K562 (cell line): ENCODE data around the gene KLF5. TPM values are rescaled to one million over a fixed set of nuclear protein-coding genes. Genes with fewer than 3 reads are reported as not detected.

Experiments used
- ATAC-seq: fragments of 200-7000 bp; cut with Tn5 transposase; 3 replicates; pipeline ENCODE4 v1.9.1; 2020; ENCODE audit warnings: moderate library complexity
- BruUV-seq: library from RNA; stranded (reverse); fragments of 400-500 nt; replicated peaks from 2 replicates; lab custom pipeline; 2021; lab: Mats Ljungman, UMichigan
- CTCF ChIA-PET: fragments of 300-600 bp; formaldehyde crosslinking; extraction: SDS; loops from one replicate; lab custom pipeline; 2021; ENCODE audit warnings: low intra/inter-chr PET ratio; lab: Yijun Ruan, JAX
- POLR2A ChIA-PET: fragments of 300-600, 350-650 bp; sonication (Branson Sonifier 250); formaldehyde crosslinking; extraction: SDS; loops from one replicate; lab custom pipeline; 2021; ENCODE audit warnings: antibody characterized with exemption, inconsistent platforms; lab: Yijun Ruan, JAX
- DNase-seq, 4 experiments: peaks; one replicate each; pipeline versions ENCODE4 v3.0.0 to v3.0.0-alpha.2; 2011 to 2018; ENCODE audit warnings: low spot score in 3 of 4, mixed read lengths in 3 of 4; ENCODE audit errors: extremely low read depth in 1 of 4
- FAIRE-seq: peaks from 2 replicates; lab custom pipeline; 2011; peaks lifted over from hg19 to GRCh38; lab: Jason Lieb, UNC
- H2AFZ ChIP-seq: 2 replicates; pipeline ENCODE4 v1.6.0; 2011; ENCODE audit warnings: low read depth, low read length, control low read depth, inconsistent platforms
- H3K27ac ChIP-seq: fragments of 200-600 bp; 3 replicates; pipeline ENCODE4 v1.8.0; 2011; ENCODE audit warnings: low read depth, mild to moderate bottlenecking, control low read depth, inconsistent platforms, low read length, moderate library complexity, mixed read lengths; ENCODE audit errors: extremely low read depth
- H3K27me3 ChIP-seq, 2 experiments: fragments of 300-600 bp in 1 of 2; 2 replicates in 1 of 2; 3 replicates in 1 of 2; pipeline versions ENCODE4 v1.6.0 to v1.8.0; 2011; ENCODE audit warnings: inconsistent platforms in 2 of 2, low read length in 2 of 2, mild to moderate bottlenecking in 1 of 2, mixed read lengths in 1 of 2, moderate library complexity in 1 of 2; ENCODE audit not compliant: control insufficient read depth in 2 of 2, insufficient read depth in 2 of 2
- H3K36me3 ChIP-seq: fragments of 300-600 bp; 3 replicates; pipeline ENCODE4 v1.8.0; 2011; ENCODE audit warnings: mild to moderate bottlenecking, low read length, inconsistent platforms; ENCODE audit not compliant: control insufficient read depth, insufficient read depth
- H3K4me1 ChIP-seq, 2 experiments: fragments of 200-600 bp in 1 of 2; replicated peaks in 1 of 2; 2 replicates in 1 of 2; 3 replicates in 1 of 2; pipeline versions ENCODE4 v1.5.1 to v1.8.0; 2011; ENCODE audit warnings: inconsistent platforms in 2 of 2, low read length in 2 of 2, mild to moderate bottlenecking in 1 of 2, mixed read lengths in 1 of 2, moderate library complexity in 1 of 2; ENCODE audit not compliant: control insufficient read depth in 2 of 2, insufficient read depth in 2 of 2
- H3K4me2 ChIP-seq: 2 replicates; pipeline ENCODE4 v1.6.1; 2011; ENCODE audit warnings: low read length, control low read depth, inconsistent platforms, mixed read lengths; ENCODE audit not compliant: insufficient read depth
- H3K4me3 ChIP-seq: fragments of 200-600 bp; sonication (generic), shearing (Covaris generic); 2 replicates; pipeline ENCODE4 v1.5.1; 2016; ENCODE audit warnings: control low read depth, inconsistent platforms
- H3K79me2 ChIP-seq: fragments of 200-600 bp; 3 replicates; pipeline ENCODE4 v1.8.0; 2011; ENCODE audit warnings: low read length, inconsistent platforms; ENCODE audit not compliant: control insufficient read depth, insufficient read depth
- H3K9ac ChIP-seq, 2 experiments: 2 replicates each; pipeline versions ENCODE4 v1.6.0 to v1.6.1; 2011; ENCODE audit warnings: low read depth in 2 of 2, low read length in 2 of 2, control low read depth in 1 of 2, inconsistent platforms in 1 of 2, mild to moderate bottlenecking in 1 of 2, mixed read lengths in 1 of 2; ENCODE audit not compliant: insufficient read depth in 1 of 2
- H3K9me1 ChIP-seq: one replicate; pipeline ENCODE4 v1.6.0; 2011; ENCODE audit warnings: inconsistent platforms, mild to moderate bottlenecking, low read length, moderate library complexity; ENCODE audit not compliant: control insufficient read depth, insufficient read depth
- H3K9me3 ChIP-seq: replicated peaks from 2 replicates; pipeline ENCODE4 v1.5.1; 2011; ENCODE audit warnings: low read depth, low read length, inconsistent platforms; ENCODE audit not compliant: control insufficient read depth, insufficient read depth
- H4K20me1 ChIP-seq: replicated peaks from 2 replicates; pipeline ENCODE4 v1.6.1; 2011; ENCODE audit warnings: low read length, inconsistent platforms, mixed read lengths; ENCODE audit not compliant: control insufficient read depth, insufficient read depth
- CCNT2 ChIP-seq: IDR thresholded peaks from 2 replicates; pipeline ENCODE4 v1.6.1; 2011; ENCODE audit warnings: borderline replicate concordance, low read depth, mild to moderate bottlenecking, moderate library complexity, mixed read lengths, low read length; ENCODE audit not compliant: insufficient read length; ENCODE audit errors: extremely low read depth
- CREB3L1 ChIP-seq: fragments of 450-650 bp; IDR thresholded peaks from 2 replicates; pipeline ENCODE4 v1.6.1; 2014; ENCODE audit warnings: low read depth, mild to moderate bottlenecking, moderate library complexity, borderline replicate concordance
- DNMT1 ChIP-seq: fragments of 450-650 bp; IDR thresholded peaks from 2 replicates; pipeline ENCODE4 v1.6.1; 2016; ENCODE audit warnings: antibody characterized with exemption, mild to moderate bottlenecking
- HNRNPUL1 ChIP-seq: fragments of 200-400 bp; formaldehyde crosslinking; IDR thresholded peaks from 2 replicates; pipeline ENCODE4 v1.6.1; 2017; ENCODE audit warnings: low read length
- MTA1 ChIP-seq: fragments of 450-650 bp; IDR thresholded peaks from 2 replicates; pipeline ENCODE4 v1.6.1; 2017; ENCODE audit warnings: borderline replicate concordance
- NR1H2 ChIP-seq: sonication (generic); formaldehyde crosslinking; IDR thresholded peaks from 2 replicates; pipeline ENCODE4 v1.4.0; 2020; ENCODE audit warnings: mild to moderate bottlenecking, missing genetic modification reagents
- PTTG1 ChIP-seq: fragments of 450-650 bp; IDR thresholded peaks from 2 replicates; pipeline ENCODE4 v1.6.1; 2016; ENCODE audit warnings: low read depth, mild to moderate bottlenecking, missing genetic modification characterization, missing compliant biosample characterization
- RBM17 ChIP-seq: fragments of 200-400 bp; formaldehyde crosslinking; IDR thresholded peaks from 2 replicates; pipeline ENCODE4 v1.6.1; 2017; ENCODE audit warnings: low read depth, mild to moderate bottlenecking, low read length, borderline replicate concordance
- SAP30 ChIP-seq: fragments of 200-600 bp; sonication (generic); IDR thresholded peaks from 2 replicates; pipeline ENCODE4 v1.6.1; 2012; ENCODE audit warnings: borderline replicate concordance, low read depth, mild to moderate bottlenecking, moderate library complexity, low read length, control low read depth, inconsistent platforms; ENCODE audit not compliant: insufficient read depth, poor library complexity, severe bottlenecking
- SNRNP70 ChIP-seq: fragments of 200-400 bp; formaldehyde crosslinking; optimal IDR thresholded peaks from 2 replicates; pipeline ENCODE3; 2017; ENCODE audit warnings: low read depth, low read length
- TRIM24 ChIP-seq, 2 experiments: fragments of 450-650 bp; IDR thresholded peaks; 2 replicates each; pipeline ENCODE4 v1.6.1; 2016
- ZFX ChIP-seq: sonication (generic); formaldehyde crosslinking; IDR thresholded peaks from 2 replicates; pipeline ENCODE4 v1.8.0; 2022; ENCODE audit warnings: mild to moderate bottlenecking, missing genetic modification reagents, moderate library complexity
- ZNF830 ChIP-seq: fragments of 250-450 bp; sonication (Bioruptor Pico); IDR thresholded peaks from 2 replicates; pipeline ENCODE4 v1.5.0; 2021; ENCODE audit warnings: mild to moderate bottlenecking
- WGBS: fragments of 100-300 bp; shearing (Covaris generic); methylation state at CpG from one replicate; pipeline ENCODE4 v1.1.6; 2016; ENCODE audit warnings: low coverage, mixed read lengths; ENCODE audit not compliant: insufficient coverage; ENCODE audit errors: missing lambda C conversion rate; 5-methylcytosine and 5-hydroxymethylcytosine counted together
- in situ Hi-C: fragments of 300-500 bp; cut with MboI; formaldehyde crosslinking; loops from 4 replicates; pipeline ENCODE4 v1.15.0; 2018; ENCODE audit warnings: inconsistent platforms, mixed read lengths
- intact Hi-C: fragments of 100-400 bp; cut with micrococcal nuclease; formaldehyde crosslinking; loops from 2 replicates; pipeline ENCODE4 v1.14.2; 2022
- polyA plus RNA-seq, 8 experiments: library from polyadenylated mRNA; depleted of rRNA in 4 of 8; stranded (reverse) in 5 of 8; unstranded in 3 of 8; fragments of >200 nt; fragmentation: Nextera tagmentation in 2 of 8; fragmentation: Illumina TruSeq in 1 of 8; extraction: Ambion mirVana in 2 of 8; extraction: Trizol in 1 of 8; gene quantifications; 2 replicates each; pipeline versions ENCODE4 v1.2.1 to v1.2.3, GENCODE V29; 2011 to 2014; ENCODE audit warnings: inconsistent platforms in 1 of 8, missing spikeins in 1 of 8
- total RNA-seq, 7 experiments: library from RNA; depleted of rRNA in 6 of 7; stranded (reverse); fragments of >200 nt in 6 of 7; fragmentation: Illumina TruSeq in 2 of 7; extraction: Trizol in 2 of 7; gene quantifications; 2 replicates each; pipeline versions ENCODE4 v1.2.1 to v1.2.3, GENCODE V29; 2011 to 2021; ENCODE audit warnings: low replicate concordance in 1 of 7

Gene KLF5
- total and polyA plus RNA-seq, 9 of the 15 experiments (the other 6 are each of a cell fraction or from before 2014, with no cell fraction given) = 0.17 to 1.0 (median 0.36) TPM

- 0% methylated on average over 2 of the region's 2 CpGs for WGBS
- DNase-seq (no peak), FAIRE-seq (no peak), ATAC-seq (no peak)
- H4K20me1 ChIP-seq = no peaks in the 10 kb centered on the region
- POLR2A ChIA-PET = interaction anchor here (0.5 kb wide), 1 partner anchor 168 kb away, joined by 3 read pairs; no protein-coding TSS in a partner anchor
- no peaks in the 10 kb centered on the region for H3K9me3 ChIP-seq
- H2AFZ ChIP-seq = no peak overlapping the region
- H3K27ac ChIP-seq = no peak overlapping the region
- H3K4me1 ChIP-seq = no peaks in the 10 kb centered on the region
- intact Hi-C loops = no loop called here
- H3K9me1 ChIP-seq = no peaks in the 10 kb centered on the region
- in situ Hi-C loops = no loop called here
- no peaks in the 10 kb centered on the region for H3K79me2 ChIP-seq
- no peak overlapping the region for H3K4me3 ChIP-seq
- CTCF ChIA-PET = no interaction called here
- H3K36me3 ChIP-seq = no peaks in the 10 kb centered on the region
- H3K4me2 ChIP-seq = no peak overlapping the region
- H3K27me3 ChIP-seq = no peaks in the 10 kb centered on the region
- no TSS peak for BruUV-seq
- H3K9ac ChIP-seq = no peak overlapping the region
- no peak for TF ChIP-seq SAP30
- TF ChIP-seq ZNF830 (CRISPR knock-in tag) = no peak
- no peak for TF ChIP-seq TRIM24 (IDR thresholded peaks at IDR 0.05)
- TF ChIP-seq CREB3L1 = no peak
- no peak for TF ChIP-seq MTA1
- TF ChIP-seq CCNT2 = no peak
- TF ChIP-seq RBM17 = no peak
- TF ChIP-seq NR1H2 = no peak
- TF ChIP-seq DNMT1 = no peak
- TF ChIP-seq HNRNPUL1 = no peak
- TF ChIP-seq PTTG1 (tag) = no peak
- no peak for TF ChIP-seq ZFX
- TF ChIP-seq SNRNP70 = no peak
Observed at GRCh38 chr13:73039201-73040108, 19.4 kb upstream of the KLF5 start.
